Measurements from ENCODE around the gene ZC3H7A.

Gene ZC3H7A

DNA sequence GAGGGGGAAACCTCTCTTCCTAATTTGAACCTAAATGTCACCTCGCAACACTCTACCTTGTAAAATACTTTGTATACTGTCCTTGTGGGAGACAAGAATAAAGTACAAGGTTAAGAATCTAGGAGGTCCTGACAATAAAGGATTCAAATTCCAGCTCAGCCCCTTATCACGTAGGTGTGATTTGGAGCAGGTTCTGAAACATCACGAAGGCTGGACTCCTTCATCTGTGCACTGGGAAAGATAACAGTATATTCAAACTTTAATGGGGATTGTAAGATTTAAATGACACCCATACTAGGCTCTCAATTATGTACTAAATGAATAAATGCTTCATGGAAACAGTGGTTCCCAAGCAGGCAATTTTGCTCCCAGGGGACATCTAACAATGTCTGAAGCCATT is 56.5 kb downstream of the ZC3H7A start:
- DNase-seq (ENCODE audit: low read depth in 1 of 2, low spot score in 1 of 2), result no peak

DNA sequence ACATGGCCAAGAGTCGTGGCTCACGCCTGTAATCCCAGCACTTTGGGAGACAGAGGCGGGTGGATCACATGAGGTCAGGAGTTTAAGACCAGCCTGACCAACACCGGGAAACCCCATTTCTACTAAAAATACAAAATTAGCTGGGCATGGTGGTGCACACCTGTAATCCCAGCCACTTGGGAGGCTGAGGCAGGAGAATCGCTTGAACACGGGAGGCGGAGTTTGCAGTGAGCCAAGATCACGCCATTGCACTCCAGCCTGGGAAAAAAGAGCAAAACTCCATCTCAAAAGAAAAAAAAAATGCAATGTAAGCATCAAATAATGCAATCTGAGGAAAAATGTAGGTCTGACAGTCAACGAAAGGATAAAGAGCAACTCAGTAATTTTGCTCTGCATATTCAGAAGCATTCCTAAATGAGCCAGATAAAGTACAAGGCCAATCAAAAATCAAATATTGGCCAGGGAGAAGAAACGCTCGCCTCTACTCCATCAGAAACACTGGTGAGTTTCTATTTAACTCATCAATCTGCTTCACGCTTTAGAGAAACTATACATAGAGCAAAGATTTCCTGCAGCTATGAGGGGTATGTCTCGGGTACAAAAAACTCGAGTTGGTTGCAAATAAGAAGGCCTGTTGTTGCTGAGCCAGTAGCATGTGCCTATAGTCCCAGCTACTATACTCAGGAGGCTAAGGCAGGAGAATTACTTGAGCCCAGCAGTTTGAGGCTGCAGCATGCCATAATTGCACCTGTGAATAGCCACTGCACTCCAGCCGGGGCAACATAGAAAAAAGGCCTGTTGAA is 58.1 kb downstream of the ZC3H7A start:
- DNase-seq (ENCODE audit: low read depth in 1 of 2, low spot score in 1 of 2), result no peak

DNA sequence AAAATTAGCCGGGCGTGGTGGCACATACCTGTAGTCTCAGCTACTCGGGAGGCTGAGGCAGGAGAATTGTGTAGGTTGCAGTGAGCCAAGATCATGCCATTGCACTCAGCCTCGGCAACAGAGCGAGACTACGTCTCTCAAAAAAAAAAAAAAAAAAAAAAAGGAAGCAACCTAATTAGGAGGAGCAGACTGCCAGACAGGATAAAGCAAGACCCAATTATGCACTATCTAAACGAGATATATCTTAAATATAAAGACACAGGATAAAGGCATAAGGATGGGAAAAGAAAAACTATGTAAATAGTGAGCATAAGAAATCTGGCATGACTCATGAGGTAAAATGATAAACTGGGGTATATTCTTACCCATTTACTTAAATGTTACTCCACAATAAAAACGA is 59.3 kb downstream of the ZC3H7A start:
- DNase-seq (ENCODE audit: low read depth in 1 of 2, low spot score in 1 of 2), result no peak

DNA sequence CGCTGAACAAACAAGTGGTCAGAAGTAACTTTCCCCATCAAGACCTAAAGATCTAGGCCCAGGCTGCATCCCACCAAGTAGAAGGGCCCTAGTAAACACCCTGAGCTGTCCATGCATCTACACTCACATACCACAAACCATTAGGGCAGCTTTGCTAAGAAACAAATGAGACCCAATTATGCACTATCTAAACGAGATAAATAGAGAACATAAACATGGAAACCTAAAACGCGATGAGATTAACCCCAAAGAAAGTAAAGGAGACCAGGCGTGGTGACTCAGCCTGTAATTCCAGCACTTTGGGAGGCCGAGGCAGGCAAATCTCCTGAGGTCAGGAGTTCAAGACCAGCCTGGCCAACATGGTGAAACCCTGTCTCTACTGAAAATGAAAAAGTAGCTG is 60.2 kb downstream of the ZC3H7A start:
- DNase-seq (ENCODE audit: low read depth in 1 of 2, low spot score in 1 of 2), result no peak

DNA sequence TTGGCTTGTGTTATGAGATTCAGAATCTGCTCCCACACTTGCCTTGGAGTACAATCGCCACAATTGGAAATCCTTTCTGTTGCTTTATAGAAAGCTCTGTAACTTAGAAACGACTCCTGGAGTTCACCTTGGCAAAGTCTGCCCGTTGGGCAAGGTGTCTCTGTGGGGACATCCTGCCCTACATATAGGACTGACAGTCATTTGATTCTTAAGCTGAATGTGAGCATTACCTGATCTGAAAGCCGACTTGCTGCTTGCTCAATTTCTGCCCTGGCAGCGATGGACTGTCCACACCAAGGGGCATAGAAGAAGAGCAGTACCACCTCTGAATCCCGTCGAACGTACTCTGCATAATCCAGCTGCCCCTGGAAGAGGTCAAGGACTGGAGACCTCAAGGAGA is 61.3 kb downstream of the ZC3H7A start:
- no peak for DNase-seq (ENCODE audit: low read depth in 1 of 2, low spot score in 1 of 2)

DNA sequence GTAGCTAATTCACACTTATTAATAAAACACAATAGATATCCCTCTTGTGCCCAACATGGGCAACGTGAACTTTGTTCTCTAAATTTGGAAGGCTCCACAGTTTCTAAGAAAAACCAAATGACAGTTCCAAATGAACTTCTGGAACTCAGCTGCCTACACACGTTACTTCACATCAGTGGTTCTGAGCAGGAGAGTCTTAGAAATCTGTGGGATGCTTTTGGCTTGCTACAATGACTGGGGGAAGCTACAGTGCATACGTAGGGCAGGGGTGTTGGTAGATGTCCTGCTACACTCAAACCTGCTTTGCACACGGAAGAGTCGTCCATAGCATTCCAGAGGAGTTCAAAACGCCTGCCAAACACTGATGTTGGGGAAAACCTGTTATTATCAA is 62.4 kb downstream of the ZC3H7A start:
- DNase-seq (ENCODE audit: low read depth in 1 of 2, low spot score in 1 of 2), result no peak

DNA sequence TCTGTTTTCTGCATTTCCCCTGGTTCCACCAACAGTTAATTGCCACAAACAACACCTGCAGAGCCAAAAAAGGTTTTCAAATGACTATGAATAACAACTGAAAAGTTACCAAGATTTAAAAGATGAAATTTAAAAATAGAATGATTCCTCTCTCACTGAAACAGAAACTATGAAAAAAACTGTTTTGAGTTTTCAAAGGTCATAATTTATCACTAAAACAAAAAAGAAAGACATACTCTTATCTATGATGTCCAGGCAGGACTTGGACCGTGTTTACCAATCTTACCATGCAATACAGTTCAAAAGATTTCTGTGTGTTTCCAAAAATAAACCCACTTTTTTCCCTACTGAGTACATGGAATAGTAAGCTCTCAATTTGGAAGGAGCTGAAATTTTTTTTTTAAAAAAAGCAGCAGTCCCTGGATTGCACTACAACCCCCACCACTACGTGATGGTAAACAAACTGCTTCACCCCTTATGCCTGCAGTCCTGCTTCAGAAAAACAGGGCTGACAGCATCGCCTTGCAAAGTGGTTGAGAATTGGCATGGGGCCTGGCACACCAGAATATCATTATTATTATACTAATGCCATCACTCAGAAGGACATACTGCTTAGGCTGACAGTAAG is 62.9 kb downstream of the ZC3H7A start:
- DNase-seq (ENCODE audit: low read depth in 1 of 2, low spot score in 1 of 2), result no peak

DNA sequence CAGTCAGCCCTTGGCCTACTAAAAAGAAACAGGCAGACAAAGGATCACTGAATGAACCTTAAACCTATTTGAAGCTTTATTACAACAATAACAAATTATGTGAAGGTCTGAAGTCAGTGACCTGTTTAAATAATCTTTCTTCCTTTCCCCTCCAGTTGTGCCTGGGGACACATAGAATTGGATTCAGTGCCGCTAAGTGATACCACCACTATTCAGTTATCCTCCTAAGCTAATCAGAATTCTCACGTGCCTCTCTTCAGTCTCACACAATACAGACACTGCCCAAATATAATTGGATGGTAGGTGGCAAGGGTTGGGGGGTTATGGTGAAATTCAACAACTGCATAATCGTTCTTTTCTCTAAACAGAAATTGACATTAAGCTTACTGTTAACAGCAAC is 65.8 kb downstream of the ZC3H7A start:
- no peak for DNase-seq (ENCODE audit: low read depth in 1 of 2, low spot score in 1 of 2)

DNA sequence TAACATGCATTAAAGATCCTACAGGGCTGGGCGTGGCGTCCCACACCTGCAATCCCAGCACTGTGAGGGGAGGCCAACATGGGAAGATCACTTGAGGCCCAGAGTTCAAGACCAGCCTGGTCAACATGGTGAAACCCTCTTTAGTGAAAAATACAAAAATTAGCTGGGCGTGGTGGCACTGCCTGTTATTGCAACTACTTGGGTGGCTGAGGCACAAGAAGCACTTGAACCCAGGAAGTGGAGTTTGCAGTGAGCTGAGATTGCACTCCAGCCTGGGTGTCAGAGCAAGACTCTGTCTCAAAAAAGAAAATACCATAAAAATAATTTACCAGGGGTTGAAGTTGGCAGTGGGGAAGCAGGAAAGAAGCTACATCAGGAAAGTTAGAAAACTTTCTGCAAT is 67.3 kb downstream of the ZC3H7A start:
- no peak for DNase-seq (ENCODE audit: low read depth in 1 of 2, low spot score in 1 of 2)

DNA sequence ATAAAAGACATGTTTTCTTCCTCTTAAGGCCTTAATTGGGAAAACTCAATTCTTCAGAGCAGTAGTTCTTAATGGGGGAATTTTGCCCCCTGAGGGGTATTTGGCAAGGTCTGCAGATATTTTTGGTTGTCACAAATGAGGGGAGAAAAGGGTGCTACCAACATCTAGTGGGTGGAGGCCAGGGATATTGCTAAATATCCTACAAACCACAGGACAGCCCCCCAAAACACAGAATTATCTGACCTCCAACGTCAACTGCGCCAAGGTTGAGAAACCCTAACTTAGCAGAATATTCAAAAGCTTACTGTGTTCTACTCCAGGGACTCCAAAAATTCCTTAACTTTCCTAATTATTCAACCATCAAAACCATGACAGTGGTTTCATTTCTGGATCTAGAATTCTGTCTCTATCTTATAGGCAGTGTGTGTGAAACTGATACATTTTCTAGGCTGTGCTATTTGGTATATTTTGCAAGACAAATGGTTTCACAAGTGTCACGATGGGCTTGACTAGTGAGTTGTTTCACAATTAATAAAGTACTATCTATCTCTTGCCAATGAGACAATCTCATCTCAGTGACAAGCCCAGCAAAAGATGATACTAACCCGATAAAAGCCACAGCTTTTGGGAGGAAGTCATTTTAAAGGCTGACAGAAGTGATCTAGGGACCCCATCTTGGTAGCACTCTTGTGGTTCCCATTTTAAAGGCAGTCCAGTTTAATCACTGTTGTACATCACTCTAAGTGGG is 69.1 kb downstream of the ZC3H7A start:
- no peak for DNase-seq (ENCODE audit: low read depth in 1 of 2, low spot score in 1 of 2)

DNA sequence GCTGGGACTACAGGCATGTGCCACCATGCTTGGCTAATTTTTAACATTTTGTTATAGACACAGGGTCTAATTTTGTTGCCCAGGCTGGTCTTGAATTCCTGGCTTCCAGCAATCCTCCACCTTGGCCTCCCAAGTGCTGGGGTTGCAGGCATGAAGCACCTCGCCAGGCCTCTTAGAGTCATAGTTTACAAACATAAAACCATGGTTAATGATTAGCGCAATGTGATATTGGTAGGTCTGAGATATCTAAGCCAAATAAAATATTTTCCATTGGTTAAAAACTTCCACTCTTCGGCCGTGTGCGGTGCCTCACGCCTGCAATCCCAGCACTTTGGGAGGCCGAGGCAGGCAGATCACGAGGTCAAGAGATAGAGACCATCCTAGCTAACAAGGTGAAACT is 71.0 kb downstream of the ZC3H7A start:
- no peak for DNase-seq (ENCODE audit: low read depth in 1 of 2, low spot score in 1 of 2)

DNA sequence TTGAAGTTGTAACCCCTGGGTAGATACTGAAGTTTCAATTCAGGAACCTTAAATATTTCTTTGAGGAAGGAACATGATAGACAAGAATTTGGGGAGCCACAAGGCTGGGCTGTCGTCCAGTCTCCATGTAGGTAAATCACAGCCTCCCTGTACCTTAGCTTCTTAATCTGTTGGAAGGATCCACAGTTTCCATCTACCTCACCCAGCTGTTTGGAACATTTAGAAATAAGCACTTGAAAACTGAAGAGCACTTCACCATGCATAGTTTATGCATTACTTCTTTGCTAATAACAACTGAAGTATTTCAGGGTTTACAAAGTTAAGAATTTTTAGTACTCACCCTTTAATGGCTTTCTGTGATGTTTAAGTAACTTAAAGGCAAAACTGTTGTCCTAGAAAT is 71.6 kb downstream of the ZC3H7A start:
- DNase-seq (ENCODE audit: low read depth in 1 of 2, low spot score in 1 of 2), result no peak

DNA sequence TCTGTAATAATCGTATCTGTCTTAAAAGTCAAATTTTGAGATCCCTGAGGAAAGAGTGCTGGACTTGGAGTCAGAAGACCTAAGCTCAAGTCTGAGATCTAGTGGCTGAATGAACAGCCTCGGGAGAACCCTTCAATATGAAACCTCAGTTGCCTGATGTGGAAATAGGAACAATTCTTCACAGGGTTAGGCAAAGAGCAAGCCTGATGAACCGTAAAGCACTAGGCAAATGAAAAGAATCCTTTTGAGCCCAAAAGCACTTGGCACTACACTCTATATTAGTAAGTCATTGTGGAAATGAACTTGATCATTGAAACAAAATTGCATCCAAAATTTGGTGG is 74.6 kb downstream of the ZC3H7A start:
- no peak for DNase-seq (ENCODE audit: low read depth in 1 of 2, low spot score in 1 of 2)

DNA sequence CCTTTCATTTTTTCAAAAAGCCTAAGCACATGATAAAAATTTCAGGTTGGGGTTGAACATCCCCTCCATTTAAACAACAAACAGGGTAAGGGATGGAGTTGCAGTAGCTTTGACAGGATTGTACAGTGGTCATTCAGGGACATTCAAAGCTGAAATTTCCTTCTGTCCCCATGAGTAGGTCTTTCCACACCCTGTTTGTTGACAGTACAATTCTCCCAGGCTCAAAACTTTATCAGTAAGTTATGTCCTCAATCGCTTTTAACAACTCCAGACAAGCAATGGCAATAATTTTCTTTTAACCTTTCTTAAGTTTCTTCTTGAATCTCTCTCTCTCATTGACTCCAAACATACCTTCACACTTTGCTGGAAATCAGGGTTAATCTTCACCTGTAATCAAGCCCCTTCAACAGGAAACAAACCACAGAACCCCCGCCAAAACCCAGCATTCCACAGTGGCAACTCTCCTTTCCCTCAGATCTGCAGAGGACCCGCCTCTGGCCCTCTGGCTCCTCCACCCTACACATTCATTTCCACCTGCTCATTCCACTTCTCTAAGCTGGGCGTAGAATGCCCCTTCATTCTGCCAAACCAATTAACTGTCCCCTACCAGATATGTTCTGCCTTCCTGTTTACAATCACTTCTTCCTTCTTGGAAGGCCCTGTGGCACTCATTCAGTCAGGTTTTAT is 75.1 kb downstream of the ZC3H7A start:
- DNase-seq (ENCODE audit: low read depth in 1 of 2, low spot score in 1 of 2), result no peak

DNA sequence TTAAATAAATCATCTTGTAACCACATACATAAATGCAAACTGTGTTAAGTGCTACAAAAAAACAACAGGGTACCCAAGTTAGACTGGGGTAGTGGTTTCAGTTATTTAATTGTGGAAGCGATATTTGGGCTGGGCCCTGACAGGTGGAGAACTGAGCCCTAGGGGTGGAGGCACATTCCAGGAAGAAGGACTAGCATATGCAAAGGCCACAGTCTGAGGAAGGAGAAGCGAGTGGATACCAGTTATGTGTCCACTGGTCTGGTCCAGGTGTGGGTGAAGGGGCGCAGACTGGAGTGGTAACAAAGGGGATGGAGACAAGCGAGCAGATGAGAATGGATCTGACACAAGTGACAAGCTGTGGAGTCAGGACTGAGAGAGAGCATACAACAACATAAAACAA is 77.3 kb downstream of the ZC3H7A start:
- no peak for DNase-seq (ENCODE audit: low read depth in 1 of 2, low spot score in 1 of 2)

DNA sequence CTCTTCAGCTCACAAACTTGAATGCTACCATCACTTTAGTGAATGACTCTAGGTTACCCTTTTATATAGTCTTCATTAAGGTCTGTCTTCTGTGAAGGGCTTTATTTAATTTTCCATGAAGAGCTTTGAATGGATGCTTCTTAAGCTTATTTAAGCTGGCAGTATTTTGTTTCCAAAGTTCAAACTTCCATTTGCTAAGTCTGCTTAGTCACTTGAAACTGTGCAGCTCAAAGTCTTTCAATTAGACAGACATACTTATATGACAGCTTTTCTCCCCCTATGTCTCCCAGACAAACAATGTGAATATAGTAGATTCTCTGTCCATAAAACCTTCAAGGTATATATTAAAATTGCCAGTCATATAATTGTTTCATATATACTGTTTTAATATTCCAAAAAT is 77.9 kb downstream of the ZC3H7A start:
- DNase-seq (ENCODE audit: low read depth in 1 of 2, low spot score in 1 of 2), result no peak

DNA sequence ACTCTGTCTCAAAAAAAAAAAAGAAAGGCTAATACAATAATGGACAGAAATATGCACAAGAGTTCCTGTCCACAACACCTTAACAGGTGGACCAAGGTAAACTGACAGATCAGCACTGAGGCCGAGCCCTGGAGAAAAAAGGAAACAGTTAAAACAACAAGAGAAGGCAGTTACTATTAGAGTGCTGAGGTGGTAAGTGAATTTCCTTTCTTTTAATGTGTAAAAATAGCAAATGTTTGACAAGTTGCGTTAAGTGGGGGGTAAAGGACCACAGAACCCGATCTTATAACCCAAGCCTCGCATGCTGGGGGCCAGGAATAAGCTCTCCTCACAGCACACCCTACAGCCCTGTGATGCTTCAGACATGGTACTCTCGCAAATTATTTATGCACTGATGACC is 79.2 kb downstream of the ZC3H7A start:
- DNase-seq (ENCODE audit: low read depth in 1 of 2, low spot score in 1 of 2), result no peak

DNA sequence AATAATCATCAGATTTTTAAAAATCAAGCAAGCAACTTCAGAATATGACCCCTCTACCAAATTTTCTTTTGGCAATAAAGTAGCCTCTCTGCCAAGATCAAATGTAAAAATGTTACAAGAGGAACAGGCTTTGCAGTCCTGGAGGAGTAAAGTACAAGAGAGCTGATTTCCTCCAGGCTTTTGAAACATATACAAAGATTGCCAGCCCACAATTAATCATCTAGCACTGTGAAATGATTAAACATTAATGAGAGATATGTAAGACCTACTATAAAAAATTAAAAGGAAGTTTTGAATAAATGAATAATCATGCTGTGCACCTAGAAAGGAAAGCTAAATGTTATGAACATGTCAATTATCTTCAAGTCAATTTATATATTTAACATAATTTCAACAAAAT is 80.7 kb downstream of the ZC3H7A start:
- DNase-seq (ENCODE audit: low read depth in 1 of 2, low spot score in 1 of 2), result no peak

DNA sequence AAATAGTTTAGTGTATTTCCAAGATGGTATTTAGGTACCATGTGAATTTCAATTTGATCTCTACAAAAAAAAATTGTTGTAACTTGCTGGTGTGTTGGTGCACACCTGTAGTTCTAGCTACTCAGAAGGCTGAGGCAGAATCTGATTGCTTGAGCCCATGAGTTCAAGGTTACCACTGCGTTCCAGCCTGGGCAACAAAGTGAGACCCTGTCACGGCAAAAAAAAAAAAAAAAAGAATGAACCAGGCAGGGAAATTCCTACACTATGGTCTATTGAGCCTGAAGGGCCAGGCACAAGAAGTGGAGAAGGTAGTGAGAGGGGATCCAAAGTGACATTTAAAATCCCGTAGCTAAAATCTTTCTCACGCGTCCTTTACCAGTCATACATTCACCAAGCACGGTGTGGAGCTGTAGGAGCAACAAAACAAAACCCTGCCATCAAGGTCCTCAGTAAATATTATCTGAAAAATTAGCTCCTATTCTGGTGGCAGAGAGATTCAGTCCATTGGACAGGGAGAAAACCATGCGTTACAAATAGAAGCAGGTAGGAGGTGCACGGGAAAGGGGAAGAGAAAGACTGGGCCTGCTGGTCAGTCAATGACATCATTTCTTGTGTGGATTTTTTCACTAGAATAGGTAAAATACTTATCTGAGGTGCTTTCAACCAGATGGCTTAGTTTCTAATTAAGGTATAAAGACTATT is 81.7 kb downstream of the ZC3H7A start:
- no peak for DNase-seq (ENCODE audit: low read depth in 1 of 2, low spot score in 1 of 2)

DNA sequence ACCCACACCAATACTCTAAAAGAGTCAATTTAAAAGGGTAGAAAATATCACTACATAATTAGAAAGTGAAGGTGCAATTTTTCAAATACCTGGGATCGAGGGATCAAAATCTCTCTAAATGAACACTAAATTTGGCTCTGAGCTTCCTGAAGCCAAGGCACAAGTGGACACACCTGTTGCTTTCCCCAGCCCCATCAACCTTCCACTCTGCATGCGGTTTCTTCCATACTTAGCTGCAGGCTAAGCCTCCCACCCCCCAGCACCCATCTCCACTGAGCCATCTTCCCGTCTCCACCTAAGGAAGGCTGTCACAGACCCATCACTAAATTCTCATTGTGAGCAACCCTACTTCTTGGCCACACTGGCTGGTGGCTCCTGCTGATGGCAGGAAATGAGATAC is 84.9 kb downstream of the ZC3H7A start:
- no peak for DNase-seq (ENCODE audit: low read depth in 1 of 2, low spot score in 1 of 2)

DNA sequence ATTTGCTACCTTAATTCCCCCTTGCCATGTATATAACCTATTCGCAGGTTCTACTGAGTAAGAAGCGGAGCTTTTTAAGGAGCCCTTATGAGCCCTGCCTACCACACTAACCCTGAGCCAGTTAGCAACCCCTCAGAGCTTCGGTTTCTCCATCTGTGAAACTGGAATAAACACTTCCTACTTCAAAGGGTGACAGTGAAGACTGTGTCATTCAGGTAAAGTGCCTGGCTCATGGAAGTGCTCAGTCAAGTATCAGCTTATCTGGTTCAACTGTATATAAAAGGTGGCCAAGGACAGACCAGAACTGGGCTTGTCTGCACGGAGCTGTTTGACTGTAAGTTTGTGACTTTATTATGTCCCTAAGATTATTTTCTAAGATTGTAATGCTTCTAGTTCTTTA is 85.4 kb downstream of the ZC3H7A start:
- DNase-seq (ENCODE audit: low read depth in 1 of 2, low spot score in 1 of 2), result no peak
